Panc1 (cell line): ENCODE results near the gene IL1F10. TPM values are rescaled to one million over a fixed set of nuclear protein-coding genes. Genes with fewer than 3 reads are reported as not detected.
"Not testable (repeated sequence)": the region's sequence is repeated elsewhere in the genome, so short reads cannot be mapped to it uniquely, and the experiment has no call there.

Source experiments
- ATAC-seq: fragments of 200-7000 bp; cut with Tn5 transposase; 2 replicates; pipeline ENCODE4 v1.9.1; 2020; ENCODE audit warnings: mild to moderate bottlenecking, moderate library complexity
- BruUV-seq: library from RNA; stranded (reverse); fragments of 400-500 nt; replicated peaks from 2 replicates; lab custom pipeline; 2021; lab: Mats Ljungman, UMichigan
- CTCF ChIA-PET: fragments of 300-600 bp; sonication (Branson Sonifier 250); formaldehyde crosslinking; loops from one replicate; lab custom pipeline; 2022; ENCODE audit warnings: antibody characterized with exemption; lab: Charles Lee
- POLR2A ChIA-PET: fragments of 300-600 bp; sonication (Branson Sonifier 250); formaldehyde crosslinking; loops from one replicate; lab custom pipeline; 2022; ENCODE audit warnings: antibody characterized with exemption; lab: Charles Lee
- DNase-seq: peaks from one replicate; pipeline ENCODE4 v3.0.0-alpha.2; 2010; ENCODE audit warnings: low read depth, low spot score
- H3K27ac ChIP-seq: 2 replicates; pipeline ENCODE4 v1.5.1; 2011; ENCODE audit warnings: mild to moderate bottlenecking, low read length, inconsistent platforms
- H3K27me3 ChIP-seq: fragments of 200-500 bp; sonication (Bioruptor generic); 2 replicates; pipeline ENCODE4 v1.6.0; 2014; ENCODE audit warnings: low read length, inconsistent platforms; ENCODE audit not compliant: control insufficient read depth, insufficient read depth
- H3K36me3 ChIP-seq: fragments of 200-500 bp; sonication (Bioruptor generic); 2 replicates; pipeline ENCODE4 v1.5.1; 2014; ENCODE audit warnings: inconsistent platforms, mild to moderate bottlenecking, low read length, moderate library complexity; ENCODE audit not compliant: control insufficient read depth, insufficient read depth
- H3K4me1 ChIP-seq: 2 replicates; pipeline ENCODE4 v1.5.1; 2011; ENCODE audit warnings: inconsistent platforms, mild to moderate bottlenecking, low read length, moderate library complexity; ENCODE audit not compliant: control insufficient read depth, insufficient read depth
- H3K4me3 ChIP-seq, 2 experiments: 2 replicates each; pipeline ENCODE4 v1.5.1; 2011 to 2012; ENCODE audit warnings: low read depth in 2 of 2, low read length in 2 of 2, mild to moderate bottlenecking in 2 of 2, inconsistent platforms in 1 of 2, moderate library complexity in 1 of 2
- H3K9me3 ChIP-seq: fragments of 200-500 bp; sonication (Bioruptor generic); 2 replicates; pipeline ENCODE4 v1.5.1; 2014; ENCODE audit warnings: low read depth, mild to moderate bottlenecking, inconsistent platforms, low read length, moderate library complexity; ENCODE audit not compliant: control insufficient read depth, insufficient read depth
- SIN3A ChIP-seq: IDR thresholded peaks from 2 replicates; pipeline ENCODE4 v1.6.1; 2012; ENCODE audit warnings: low read depth, mild to moderate bottlenecking, low read length, moderate library complexity, borderline replicate concordance; ENCODE audit not compliant: insufficient read depth
- TCF7L2 ChIP-seq: IDR thresholded peaks from 2 replicates; pipeline ENCODE4 v1.6.1; 2011; ENCODE audit warnings: mild to moderate bottlenecking, low read depth, low read length, inconsistent platforms
- in situ Hi-C: cut with HindIII; loops from 2 replicates; pipeline ENCODE4 v1.10.0; 2016; ENCODE audit warnings: low sequenced_read_pairs, low pct_unique_long_range_greater_than_20kb
- intact Hi-C: fragments of 100-400 bp; cut with micrococcal nuclease; formaldehyde crosslinking; loops from one replicate; pipeline ENCODE4 v1.10.0; 2022; ENCODE audit not compliant: unreplicated experiment
- total RNA-seq: library from RNA; stranded (reverse); gene quantifications from one replicate; pipeline ENCODE4 v1.2.1, GENCODE V29; 2021; ENCODE audit not compliant: unreplicated experiment
- TF ChIP-seq, protein P1 (sequence below), 2 experiments: IDR thresholded peaks; 2 replicates each; pipeline ENCODE4 v1.6.1; 2011 to 2012; ENCODE audit warnings: low read depth in 2 of 2, control low read depth in 1 of 2, low read length in 1 of 2, mild to moderate bottlenecking in 1 of 2, moderate library complexity in 1 of 2; ENCODE audit not compliant: insufficient read depth in 1 of 2

IL1F10 gene
- total RNA-seq, 1 experiment from 2014 or later, result not detected

- H3K4me1 ChIP-seq, POLR2A ChIA-PET, H3K27me3 ChIP-seq, CTCF ChIA-PET, H3K27ac ChIP-seq, H3K9me3 ChIP-seq, DNase-seq, in situ Hi-C loops, H3K4me3 ChIP-seq, BruUV-seq, ATAC-seq, intact Hi-C loops, H3K36me3 ChIP-seq: not testable (repeated sequence)
These were observed 29.3 kb downstream of the IL1F10 start for GRCh38 chr2:113096842-113097618.

- intact Hi-C loops, result no loop called here
- Histone ChIP-seq H3K4me3 (no peak overlapping the region), H3K4me1 (no peaks in the 10 kb centered on the region), H3K9me3 (no peaks in the 10 kb centered on the region), H3K27ac (no peak overlapping the region), H3K36me3 (no peaks in the 10 kb centered on the region), H3K27me3 (peaks cover 8% of the 10 kb centered on the region)
- BruUV-seq, result no TSS peak
- POLR2A ChIA-PET, result no interaction called here
- CTCF ChIA-PET, result interaction anchor here (0.7 kb wide), 1 partner anchor 18 kb away, joined by 3 read pairs; no protein-coding TSS in a partner anchor
- ATAC-seq (no peak), DNase-seq (no peak)
- in situ Hi-C loops, result no loop called here
- no peak for TF ChIP-seq TCF7L2
These were observed 30.3 kb downstream of the IL1F10 start for GRCh38 chr2:113098041-113098440.

DNA sequence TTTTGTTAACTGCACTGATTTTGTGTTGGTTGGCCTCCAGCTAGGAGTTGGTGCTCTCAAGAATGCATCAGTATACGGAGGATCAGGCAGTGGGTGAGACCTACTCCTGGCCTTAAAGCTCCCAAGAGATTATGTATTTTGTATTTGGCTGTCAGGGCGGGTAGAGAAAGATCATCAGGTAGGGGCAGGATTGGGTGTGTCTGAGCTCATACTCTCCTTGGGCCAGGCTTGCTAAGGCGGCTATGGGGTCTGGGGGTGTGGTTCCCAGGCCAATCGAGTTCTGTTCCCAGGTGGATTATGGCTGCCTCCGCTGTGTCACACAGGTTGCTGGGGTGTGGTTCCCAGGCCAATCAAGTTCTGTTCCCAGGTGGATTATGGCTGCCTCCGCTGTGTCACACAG is 30.8 kb downstream of the IL1F10 start:
- intact Hi-C loops, result no loop called here
- Histone ChIP-seq H3K4me1 (no peaks in the 10 kb centered on the region), H3K27ac (no peak overlapping the region), H3K27me3 (peaks cover 4% of the 10 kb centered on the region), H3K9me3 (no peaks in the 10 kb centered on the region), H3K4me3 (no peak overlapping the region), H3K36me3 (no peaks in the 10 kb centered on the region)
- ATAC-seq (no peak), DNase-seq (no peak)
- in situ Hi-C loops, result no loop called here
- no TSS peak for BruUV-seq
- no peak for TF ChIP-seq TCF7L2
- TF ChIP-seq, protein P1, sequence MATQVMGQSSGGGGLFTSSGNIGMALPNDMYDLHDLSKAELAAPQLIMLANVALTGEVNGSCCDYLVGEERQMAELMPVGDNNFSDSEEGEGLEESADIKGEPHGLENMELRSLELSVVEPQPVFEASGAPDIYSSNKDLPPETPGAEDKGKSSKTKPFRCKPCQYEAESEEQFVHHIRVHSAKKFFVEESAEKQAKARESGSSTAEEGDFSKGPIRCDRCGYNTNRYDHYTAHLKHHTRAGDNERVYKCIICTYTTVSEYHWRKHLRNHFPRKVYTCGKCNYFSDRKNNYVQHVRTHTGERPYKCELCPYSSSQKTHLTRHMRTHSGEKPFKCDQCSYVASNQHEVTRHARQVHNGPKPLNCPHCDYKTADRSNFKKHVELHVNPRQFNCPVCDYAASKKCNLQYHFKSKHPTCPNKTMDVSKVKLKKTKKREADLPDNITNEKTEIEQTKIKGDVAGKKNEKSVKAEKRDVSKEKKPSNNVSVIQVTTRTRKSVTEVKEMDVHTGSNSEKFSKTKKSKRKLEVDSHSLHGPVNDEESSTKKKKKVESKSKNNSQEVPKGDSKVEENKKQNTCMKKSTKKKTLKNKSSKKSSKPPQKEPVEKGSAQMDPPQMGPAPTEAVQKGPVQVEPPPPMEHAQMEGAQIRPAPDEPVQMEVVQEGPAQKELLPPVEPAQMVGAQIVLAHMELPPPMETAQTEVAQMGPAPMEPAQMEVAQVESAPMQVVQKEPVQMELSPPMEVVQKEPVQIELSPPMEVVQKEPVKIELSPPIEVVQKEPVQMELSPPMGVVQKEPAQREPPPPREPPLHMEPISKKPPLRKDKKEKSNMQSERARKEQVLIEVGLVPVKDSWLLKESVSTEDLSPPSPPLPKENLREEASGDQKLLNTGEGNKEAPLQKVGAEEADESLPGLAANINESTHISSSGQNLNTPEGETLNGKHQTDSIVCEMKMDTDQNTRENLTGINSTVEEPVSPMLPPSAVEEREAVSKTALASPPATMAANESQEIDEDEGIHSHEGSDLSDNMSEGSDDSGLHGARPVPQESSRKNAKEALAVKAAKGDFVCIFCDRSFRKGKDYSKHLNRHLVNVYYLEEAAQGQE (IDR thresholded peaks at IDR 0.05; ENCODE audit: insufficient read depth in 1 of 2, low read depth in 2 of 2, low read length in 1 of 2), result no peak
- CTCF ChIA-PET, result no interaction called here
- POLR2A ChIA-PET, result no interaction called here

- H3K36me3 ChIP-seq, result no peaks in the 10 kb centered on the region
- BruUV-seq, result no TSS peak
- no peak overlapping the region for H3K4me3 ChIP-seq
- CTCF ChIA-PET, result no interaction called here
- no peak overlapping the region for H3K27ac ChIP-seq
- intact Hi-C loops, result no loop called here
- POLR2A ChIA-PET, result interaction anchor here (0.5 kb wide), 1 partner anchor 15 kb away, joined by 5 read pairs; no protein-coding TSS in a partner anchor
- no peak for TF ChIP-seq TCF7L2
- TF ChIP-seq SIN3A, result no peak
- ATAC-seq, result no peak
- H3K27me3 ChIP-seq, result peaks cover 6% of the 10 kb centered on the region; the same call in 1 of the 2 replicates
- H3K4me1 ChIP-seq, result no peaks in the 10 kb centered on the region
- in situ Hi-C loops, result no loop called here
- no peaks in the 10 kb centered on the region for H3K9me3 ChIP-seq
- no peak for DNase-seq
These were observed 34.4 kb downstream of the IL1F10 start for GRCh38 chr2:113102133-113102532.
